Measurements from ENCODE around the gene SGPL1.
"Not testable (repeated sequence)": the region's sequence is repeated elsewhere in the genome, so short reads cannot be mapped to it uniquely, and the experiment has no call there.

SGPL1 gene

GRCh38 chr10:70919906-70920305, 104.2 kb downstream of the SGPL1 start:
- H3K9ac ChIP-seq (ENCODE audit: low read length); H3K9me3 ChIP-seq (ENCODE audit: control insufficient read depth, low read length); DNase-seq (ENCODE audit: low read depth); H3K4me1 ChIP-seq (ENCODE audit: control insufficient read depth, insufficient read depth, low read length); H3K36me3 ChIP-seq (ENCODE audit: control insufficient read depth, insufficient read depth, low read length, severe bottlenecking); H3K4me3 ChIP-seq (ENCODE audit: low read length): not testable (repeated sequence)
- peaks cover 83% of the 10 kb centered on the region for H3K27me3 ChIP-seq (replicated peaks; ENCODE audit: control insufficient read depth, insufficient read depth, low read length)

- Histone ChIP-seq H3K4me3 (ENCODE audit: low read length) (no peak overlapping the region), H3K27me3 (replicated peaks; ENCODE audit: control insufficient read depth, insufficient read depth, low read length) (peaks cover 78% of the 10 kb centered on the region), H3K36me3 (ENCODE audit: control insufficient read depth, insufficient read depth, low read length, severe bottlenecking) (no peaks in the 10 kb centered on the region), H3K4me1 (ENCODE audit: control insufficient read depth, insufficient read depth, low read length) (no peaks in the 10 kb centered on the region), H3K9me3 (ENCODE audit: control insufficient read depth, low read length) (no peaks in the 10 kb centered on the region), H3K9ac (ENCODE audit: low read length) (no peak overlapping the region)
- DNase-seq (ENCODE audit: low read depth), result no peak
Measured at GRCh38 chr10:70920519-70920918, 104.8 kb downstream of the SGPL1 start.

- H3K36me3 ChIP-seq (ENCODE audit: control insufficient read depth, insufficient read depth, low read length, severe bottlenecking), result no peaks in the 10 kb centered on the region
- H3K4me3 ChIP-seq (ENCODE audit: low read length), result no peak overlapping the region
- DNase-seq (ENCODE audit: low read depth), result no peak
- H3K9me3 ChIP-seq (ENCODE audit: control insufficient read depth, low read length), result no peaks in the 10 kb centered on the region
- no peaks in the 10 kb centered on the region for H3K4me1 ChIP-seq (ENCODE audit: control insufficient read depth, insufficient read depth, low read length)
- peaks cover 76% of the 10 kb centered on the region for H3K27me3 ChIP-seq (replicated peaks; ENCODE audit: control insufficient read depth, insufficient read depth, low read length)
- no peak overlapping the region for H3K9ac ChIP-seq (ENCODE audit: low read length)
Measured at GRCh38 chr10:70921285-70921684, 105.5 kb downstream of the SGPL1 start.

- no peaks in the 10 kb centered on the region for H3K9me3 ChIP-seq (ENCODE audit: control insufficient read depth, low read length)
- no peak overlapping the region for H3K9ac ChIP-seq (ENCODE audit: low read length)
- no peaks in the 10 kb centered on the region for H3K36me3 ChIP-seq (ENCODE audit: control insufficient read depth, insufficient read depth, low read length, severe bottlenecking)
- peaks cover 66% of the 10 kb centered on the region for H3K27me3 ChIP-seq (replicated peaks; ENCODE audit: control insufficient read depth, insufficient read depth, low read length)
- no peak for DNase-seq (ENCODE audit: low read depth)
- no peak overlapping the region for H3K4me3 ChIP-seq (ENCODE audit: low read length)
- no peaks in the 10 kb centered on the region for H3K4me1 ChIP-seq (ENCODE audit: control insufficient read depth, insufficient read depth, low read length)
Measured at GRCh38 chr10:70923696-70924095, 107.9 kb downstream of the SGPL1 start.

GRCh38 chr10:70925377-70926225, 109.9 kb downstream of the SGPL1 start:
- no peak overlapping the region for H3K4me3 ChIP-seq (ENCODE audit: low read length)
- peaks cover 66% of the 10 kb centered on the region for H3K27me3 ChIP-seq (replicated peaks; ENCODE audit: control insufficient read depth, insufficient read depth, low read length)
- no peaks in the 10 kb centered on the region for H3K9me3 ChIP-seq (ENCODE audit: control insufficient read depth, low read length)
- no peaks in the 10 kb centered on the region for H3K4me1 ChIP-seq (ENCODE audit: control insufficient read depth, insufficient read depth, low read length)
- H3K9ac ChIP-seq (ENCODE audit: low read length), result no peak overlapping the region
- DNase-seq (ENCODE audit: low read depth), result peak; percentile 65
- no peaks in the 10 kb centered on the region for H3K36me3 ChIP-seq (ENCODE audit: control insufficient read depth, insufficient read depth, low read length, severe bottlenecking)

- H3K4me1 ChIP-seq (ENCODE audit: control insufficient read depth, insufficient read depth, low read length), result no peaks in the 10 kb centered on the region
- H3K9me3 ChIP-seq (ENCODE audit: control insufficient read depth, low read length), result no peaks in the 10 kb centered on the region
- H3K27me3 ChIP-seq (replicated peaks; ENCODE audit: control insufficient read depth, insufficient read depth, low read length), result peaks cover 67% of the 10 kb centered on the region
- H3K4me3 ChIP-seq (ENCODE audit: low read length), result no peak overlapping the region
- H3K36me3 ChIP-seq (ENCODE audit: control insufficient read depth, insufficient read depth, low read length, severe bottlenecking), result no peaks in the 10 kb centered on the region
- no peak overlapping the region for H3K9ac ChIP-seq (ENCODE audit: low read length)
- no peak for DNase-seq (ENCODE audit: low read depth)
Measured at GRCh38 chr10:70926226-70927000, 110.7 kb downstream of the SGPL1 start.

GRCh38 chr10:70927189-70927943, 111.6 kb downstream of the SGPL1 start:
- Histone ChIP-seq H3K4me1 (ENCODE audit: control insufficient read depth, insufficient read depth, low read length) (no peaks in the 10 kb centered on the region), H3K27me3 (replicated peaks; ENCODE audit: control insufficient read depth, insufficient read depth, low read length) (peaks cover 71% of the 10 kb centered on the region), H3K9ac (ENCODE audit: low read length) (no peak overlapping the region), H3K4me3 (ENCODE audit: low read length) (no peak overlapping the region), H3K9me3 (ENCODE audit: control insufficient read depth, low read length) (no peaks in the 10 kb centered on the region), H3K36me3 (ENCODE audit: control insufficient read depth, insufficient read depth, low read length, severe bottlenecking) (no peaks in the 10 kb centered on the region)
- DNase-seq (ENCODE audit: low read depth), result no peak

- Histone ChIP-seq H3K4me1 (ENCODE audit: control insufficient read depth, insufficient read depth, low read length) (no peaks in the 10 kb centered on the region), H3K9me3 (ENCODE audit: control insufficient read depth, low read length) (no peaks in the 10 kb centered on the region), H3K36me3 (ENCODE audit: control insufficient read depth, insufficient read depth, low read length, severe bottlenecking) (no peaks in the 10 kb centered on the region), H3K9ac (ENCODE audit: low read length) (no peak overlapping the region), H3K27me3 (replicated peaks; ENCODE audit: control insufficient read depth, insufficient read depth, low read length) (peaks cover 73% of the 10 kb centered on the region), H3K4me3 (ENCODE audit: low read length) (no peak overlapping the region)
- no peak for DNase-seq (ENCODE audit: low read depth)
Measured at GRCh38 chr10:70928140-70928539, 112.4 kb downstream of the SGPL1 start.

GRCh38 chr10:70930263-70931000, 114.7 kb downstream of the SGPL1 start:
- H3K27me3 ChIP-seq (replicated peaks; ENCODE audit: control insufficient read depth, insufficient read depth, low read length), result peaks cover 79% of the 10 kb centered on the region
- H3K4me1 ChIP-seq (ENCODE audit: control insufficient read depth, insufficient read depth, low read length), result no peaks in the 10 kb centered on the region
- no peak overlapping the region for H3K9ac ChIP-seq (ENCODE audit: low read length)
- DNase-seq (ENCODE audit: low read depth), result no peak
- H3K4me3 ChIP-seq (ENCODE audit: low read length), result no peak overlapping the region
- no peaks in the 10 kb centered on the region for H3K36me3 ChIP-seq (ENCODE audit: control insufficient read depth, insufficient read depth, low read length, severe bottlenecking)
- no peaks in the 10 kb centered on the region for H3K9me3 ChIP-seq (ENCODE audit: control insufficient read depth, low read length)

Data from adipocyte (in vitro differentiated cells).